Activated naive CD4-positive, alpha-beta T cell treated with anti-CD3 and anti-CD28 coated beads, Interleukin-2, amount 50 U/mL, for 72 hours (primary cell): ENCODE data around the gene RB1. TPM values are rescaled to one million over a fixed set of nuclear protein-coding genes. Genes with fewer than 3 reads are reported as not detected.

ENCODE experiments used
- ATAC-seq, 2 donors: fragments of 150-1000 bp; cut with Tn5 transposase; 2 replicates each; pipeline ENCODE4 v1.10.0; 2021; ENCODE audit warnings: mild to moderate bottlenecking in 2 of 2, moderate library complexity in 2 of 2
- DNase-seq, 2 donors: peaks; one replicate each; pipeline ENCODE4 v3.0.0; 2021 to 2022; ENCODE audit warnings: low spot score in 2 of 2
- H3K27ac Mint-ChIP-seq, 2 donors: one replicate each; pipeline ENCODE4 v1.8.0; 2022; ENCODE audit warnings: mild to moderate bottlenecking in 2 of 2, mixed read lengths in 2 of 2
- H3K36me3 Mint-ChIP-seq, 2 donors: one replicate each; pipeline ENCODE4 v1.8.0; 2022; ENCODE audit warnings: mixed read lengths in 2 of 2
- H3K9me3 Mint-ChIP-seq, 2 donors: one replicate each; pipeline ENCODE4 v1.8.0; 2022; ENCODE audit warnings: mixed read lengths in 2 of 2
- total RNA-seq, 2 donors: library from RNA; stranded (reverse); gene quantifications; one replicate each; pipeline ENCODE4 v1.2.3, GENCODE V29; 2022

The RB1 gene
- total RNA-seq, 2 donors from 2014 or later = 30.3 to 33.8 TPM

GRCh38 chr13:48377857-48378256 is 74.3 kb downstream of the RB1 start:
- no peak overlapping the region for H3K27ac Mint-ChIP-seq
- peaks cover 14 to 27% of the 10 kb centered on the region in 2 donors for H3K36me3 Mint-ChIP-seq

DNA sequence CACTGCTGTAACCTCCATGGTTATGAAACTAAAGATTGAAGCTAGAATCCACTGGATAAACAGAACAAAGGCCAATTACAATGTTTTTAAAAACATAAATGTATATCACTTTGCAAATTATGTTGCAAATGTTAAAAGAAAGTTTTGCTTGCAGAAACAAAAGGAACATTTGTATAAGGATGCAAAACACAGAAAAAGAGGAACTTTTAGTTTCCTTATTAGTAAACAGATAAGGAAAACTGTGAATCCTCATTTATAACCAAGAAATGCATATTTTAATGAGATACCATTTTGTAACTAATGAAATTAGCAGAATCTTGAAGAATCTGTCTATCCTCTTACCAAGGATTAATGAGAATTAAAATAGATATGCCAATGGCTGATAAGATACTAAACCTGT is 77.0 kb downstream of the RB1 start:
- no peak for DNase-seq
- H3K27ac Mint-ChIP-seq = no peak overlapping the region
- no peaks in the 10 kb centered on the region for H3K9me3 Mint-ChIP-seq
- ATAC-seq = no peak
- H3K36me3 Mint-ChIP-seq = peaks cover 0 to 16% of the 10 kb centered on the region in 2 donors

More at GRCh38 chr13:48377857-48378256, 74.3 kb downstream of the RB1 start:
- no peak for DNase-seq
- ATAC-seq = peak in 1 of 2 donors; percentile 55
- peaks cover 3 to 5% of the 10 kb centered on the region in 2 donors for H3K9me3 Mint-ChIP-seq

GRCh38 chr13:48383384-48383783 is 79.8 kb downstream of the RB1 start:
- H3K9me3 Mint-ChIP-seq = no peaks in the 10 kb centered on the region
- H3K27ac Mint-ChIP-seq = no peak overlapping the region
- no peak for ATAC-seq
- no peak for DNase-seq
- peaks cover 0 to 16% of the 10 kb centered on the region in 2 donors for H3K36me3 Mint-ChIP-seq

- DNase-seq (no peak), ATAC-seq (no peak)
- Mint-ChIP-seq H3K27ac (no peak overlapping the region), H3K9me3 (no peaks in the 10 kb centered on the region), H3K36me3 (peaks cover 7 to 16% of the 10 kb centered on the region in 2 donors)
These were observed 83.3 kb downstream of the RB1 start for GRCh38 chr13:48386816-48387215.

- Mint-ChIP-seq H3K9me3 (peaks cover 8 to 22% of the 10 kb centered on the region in 2 donors), H3K36me3 (peaks cover 26 to 50% of the 10 kb centered on the region in 2 donors), H3K27ac (no peak overlapping the region)
- no peak for DNase-seq
- ATAC-seq = no peak
These were observed 87.7 kb downstream of the RB1 start for GRCh38 chr13:48391257-48391656.

GRCh38 chr13:48393030-48393697 is 89.6 kb downstream of the RB1 start:
- H3K9me3 Mint-ChIP-seq = peaks cover 8 to 22% of the 10 kb centered on the region in 2 donors
- DNase-seq (no peak), ATAC-seq (no peak)
- peaks cover 26 to 58% of the 10 kb centered on the region in 2 donors for H3K36me3 Mint-ChIP-seq
- peak overlapping the region in 1 of 2 donors; percentile 13 for H3K27ac Mint-ChIP-seq

DNA sequence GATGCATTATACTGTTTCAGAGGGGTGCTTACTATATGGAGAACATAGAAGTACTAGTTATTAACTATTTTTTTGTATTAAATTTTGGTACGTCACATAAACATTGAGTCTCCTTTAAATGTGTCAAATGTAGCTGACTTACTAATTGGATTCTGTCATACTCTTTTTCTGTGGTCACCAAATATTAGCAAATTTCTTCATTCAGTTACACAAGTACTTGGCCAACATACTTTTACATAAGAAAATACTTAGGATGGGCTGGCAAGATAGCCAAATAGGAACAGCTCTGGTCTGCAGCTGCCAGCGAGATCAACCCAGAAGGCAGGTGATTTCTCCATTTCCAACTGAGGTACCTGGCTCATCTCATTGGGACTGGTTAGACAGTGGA is 90.1 kb downstream of the RB1 start:
- DNase-seq (no peak), ATAC-seq (no peak)
- H3K27ac Mint-ChIP-seq = peak overlapping the region in 1 of 2 donors; percentile 13
- peaks cover 8 to 22% of the 10 kb centered on the region in 2 donors for H3K9me3 Mint-ChIP-seq
- peaks cover 26 to 58% of the 10 kb centered on the region in 2 donors for H3K36me3 Mint-ChIP-seq

DNA sequence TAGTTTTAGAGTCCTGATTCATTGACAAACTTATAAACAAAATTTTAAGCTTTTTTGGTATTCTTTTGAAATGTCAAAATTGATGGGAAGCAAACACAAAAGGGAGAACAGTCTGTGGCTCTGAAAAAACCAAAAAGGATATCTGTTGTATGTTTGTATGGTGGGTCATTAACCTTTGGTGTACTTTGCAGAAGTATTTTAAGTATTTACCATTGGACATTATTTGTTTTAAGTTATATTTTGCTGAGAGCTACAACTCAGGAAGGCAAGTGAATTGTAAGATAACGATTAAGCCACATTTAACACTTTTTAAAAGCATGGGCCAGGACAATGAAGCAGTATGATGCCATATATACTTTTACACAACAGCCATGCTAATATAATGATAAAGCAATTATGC is 94.2 kb downstream of the RB1 start:
- Mint-ChIP-seq H3K36me3 (peaks cover 16 to 38% of the 10 kb centered on the region in 2 donors), H3K27ac (no peak overlapping the region)
- no peak for ATAC-seq

GRCh38 chr13:48398450-48399095 is 95.0 kb downstream of the RB1 start:
- Mint-ChIP-seq H3K27ac (no peak overlapping the region), H3K36me3 (peaks cover 11 to 30% of the 10 kb centered on the region in 2 donors), H3K9me3 (peaks cover 8 to 10% of the 10 kb centered on the region in 2 donors)
- ATAC-seq (no peak), DNase-seq (no peak)

More for the DNA sequence above, 94.2 kb downstream of the RB1 start:
- H3K9me3 Mint-ChIP-seq = peaks cover 8 to 16% of the 10 kb centered on the region in 2 donors
- DNase-seq = no peak

- Mint-ChIP-seq H3K27ac (peak overlapping the region in 1 of 2 donors; percentile 14), H3K9me3 (peaks cover 5 to 10% of the 10 kb centered on the region in 2 donors), H3K36me3 (peaks cover 5 to 23% of the 10 kb centered on the region in 2 donors)
- DNase-seq (no peak), ATAC-seq (no peak)
These were observed 96.6 kb downstream of the RB1 start for GRCh38 chr13:48400090-48400694.

GRCh38 chr13:48400850-48401291 is 97.3 kb downstream of the RB1 start:
- ATAC-seq (peak in 1 of 2 donors; percentile 19), DNase-seq (no peak)
- Mint-ChIP-seq H3K36me3 (peaks cover 0 to 17% of the 10 kb centered on the region in 2 donors), H3K27ac (peak overlapping the region in 1 of 2 donors; percentile 14), H3K9me3 (peaks cover 0 to 3% of the 10 kb centered on the region in 2 donors)

- DNase-seq = no peak
- peaks cover 0 to 10% of the 10 kb centered on the region in 2 donors for H3K36me3 Mint-ChIP-seq
- no peak for ATAC-seq
- H3K9me3 Mint-ChIP-seq = no peaks in the 10 kb centered on the region
- no peak overlapping the region for H3K27ac Mint-ChIP-seq
These were observed 97.9 kb downstream of the RB1 start for GRCh38 chr13:48401480-48401879.

DNA sequence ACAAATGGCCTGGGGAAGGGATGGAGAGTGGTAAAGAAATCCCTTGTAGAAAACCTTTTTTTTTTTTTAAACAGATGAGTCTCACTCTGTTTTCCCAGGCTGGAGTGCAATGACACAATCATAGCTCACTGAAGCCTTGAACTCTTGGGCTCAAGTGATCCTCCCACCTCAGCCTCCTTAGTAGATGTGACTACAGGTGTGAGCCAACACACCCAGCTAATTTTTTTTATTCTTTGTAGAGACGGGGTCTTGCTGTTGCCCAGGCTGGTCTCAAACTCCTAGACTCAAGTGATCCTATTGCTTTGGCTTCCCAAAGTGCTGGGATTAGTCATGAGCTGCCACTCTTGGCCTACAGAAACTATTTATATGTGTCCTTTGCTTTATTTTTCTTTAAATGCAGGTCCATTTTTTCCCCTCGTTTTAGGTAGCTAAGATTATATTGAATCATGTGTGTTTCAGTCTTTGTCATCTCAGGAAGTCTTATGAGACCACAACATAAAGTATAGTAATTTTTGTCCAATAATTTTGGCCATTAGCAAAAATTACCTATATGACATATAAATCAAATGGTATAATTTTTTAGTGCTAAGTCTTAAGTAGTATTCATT is 98.9 kb downstream of the RB1 start:
- H3K27ac Mint-ChIP-seq = peak overlapping the region in 1 of 2 donors; percentile 82
- H3K9me3 Mint-ChIP-seq = no peaks in the 10 kb centered on the region
- H3K36me3 Mint-ChIP-seq = peaks cover 0 to 9% of the 10 kb centered on the region in 2 donors
- ATAC-seq (peak; percentile 48 to 63), DNase-seq (no peak)

DNA sequence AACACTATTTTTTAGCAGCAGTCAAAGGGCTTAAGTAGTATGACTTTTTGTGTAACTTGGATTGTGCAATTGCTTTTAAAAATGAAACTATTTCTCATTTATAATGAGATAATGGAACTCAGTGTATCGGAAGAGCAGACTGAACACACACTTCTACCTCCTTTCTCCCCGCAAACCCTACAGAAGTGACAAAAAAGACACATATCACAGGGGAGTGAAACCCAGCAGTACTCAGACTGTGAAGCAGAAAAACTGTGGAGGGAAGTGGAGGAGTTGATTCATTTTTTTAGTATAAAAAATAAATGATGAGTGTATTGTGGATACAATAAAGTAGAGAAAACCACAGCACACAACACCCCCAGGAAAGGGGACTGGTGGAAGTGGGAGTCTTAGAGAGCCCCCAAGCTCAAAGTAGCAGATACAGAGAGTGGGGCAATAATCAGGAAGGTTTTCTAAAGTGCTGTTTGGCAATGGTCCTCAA is 99.6 kb downstream of the RB1 start:
- ATAC-seq (peak; percentile 89 to 98), DNase-seq (peak in 1 of 2 donors; percentile 33)
- Mint-ChIP-seq H3K27ac (peak overlapping the region; percentile 77 to 89), H3K9me3 (no peaks in the 10 kb centered on the region), H3K36me3 (peaks cover 0 to 9% of the 10 kb centered on the region in 2 donors)

DNA sequence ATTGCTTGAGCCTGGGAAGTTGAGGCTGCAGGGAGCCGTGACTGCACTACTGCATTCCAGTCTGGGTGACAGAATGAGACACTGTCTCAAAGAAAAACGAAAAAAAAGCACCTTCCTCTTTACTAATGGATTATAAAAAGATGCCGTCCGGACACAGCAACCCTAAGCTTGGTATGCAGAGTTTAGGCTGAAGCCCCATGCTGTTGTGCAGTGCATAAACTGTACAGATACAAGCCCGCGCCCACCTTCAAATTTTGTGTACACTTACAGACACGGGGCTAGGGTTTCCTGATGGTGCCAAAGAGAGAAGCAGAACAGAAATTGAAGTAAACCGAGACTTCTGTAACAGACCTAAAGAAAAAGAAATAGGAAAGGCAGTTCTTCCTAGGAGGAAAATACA is 100.4 kb downstream of the RB1 start:
- peaks cover 0 to 9% of the 10 kb centered on the region in 2 donors for H3K36me3 Mint-ChIP-seq
- ATAC-seq (no peak), DNase-seq (no peak)
- H3K27ac Mint-ChIP-seq = peak overlapping the region in 1 of 2 donors; percentile 77
- no peaks in the 10 kb centered on the region for H3K9me3 Mint-ChIP-seq

DNA sequence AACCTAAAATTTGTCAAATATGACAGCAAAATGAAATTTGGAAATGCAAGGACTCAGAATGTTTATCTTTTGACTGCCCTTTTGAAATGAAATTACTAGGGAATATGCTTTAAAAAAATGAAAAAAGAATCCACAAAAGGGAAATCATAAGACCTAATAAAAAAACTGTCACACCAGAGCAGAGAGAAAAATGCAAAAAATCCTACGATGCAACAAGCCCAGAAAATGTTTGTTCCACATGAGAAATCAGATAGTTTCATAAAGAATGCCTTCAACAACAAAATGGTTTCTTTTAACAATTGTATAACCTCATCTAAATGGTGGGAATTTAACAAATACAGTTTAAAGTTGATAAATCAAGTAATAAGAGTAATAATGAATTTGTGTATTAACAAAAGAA is 101.4 kb downstream of the RB1 start:
- ATAC-seq (no peak), DNase-seq (no peak)
- H3K36me3 Mint-ChIP-seq = peaks cover 0 to 9% of the 10 kb centered on the region in 2 donors
- no peak overlapping the region for H3K27ac Mint-ChIP-seq
- no peaks in the 10 kb centered on the region for H3K9me3 Mint-ChIP-seq

GRCh38 chr13:48405875-48406274 is 102.3 kb downstream of the RB1 start:
- H3K27ac Mint-ChIP-seq = no peak overlapping the region
- DNase-seq (no peak), ATAC-seq (no peak)
- peaks cover 4 to 9% of the 10 kb centered on the region in 2 donors for H3K36me3 Mint-ChIP-seq
- no peaks in the 10 kb centered on the region for H3K9me3 Mint-ChIP-seq
